DND-41 (cell line): ENCODE results near the gene EVL.

ENCODE experiments used
- ATAC-seq: fragments of 200-7000 bp; cut with Tn5 transposase; 3 replicates; pipeline ENCODE4 v1.9.1; 2021; ENCODE audit warnings: low read depth; ENCODE audit not compliant: insufficient read depth
- DNase-seq: peaks from one replicate; pipeline ENCODE4 v3.0.0-alpha.2; 2020
- H2AFZ ChIP-seq: 2 replicates; pipeline ENCODE4 v1.6.0; 2012; ENCODE audit warnings: low read depth, low read length
- H3K27ac ChIP-seq: 2 replicates; pipeline ENCODE4 v1.5.1; 2012; ENCODE audit warnings: low read length, inconsistent platforms
- H3K27me3 ChIP-seq: fragments of 200-600 bp; sonication (generic); 2 replicates; pipeline ENCODE4 v1.6.0; 2012; ENCODE audit warnings: low read length, mild to moderate bottlenecking, inconsistent platforms; ENCODE audit not compliant: insufficient read depth, poor library complexity
- H3K36me3 ChIP-seq: 2 replicates; pipeline ENCODE4 v1.5.1; 2012; ENCODE audit warnings: low read length, inconsistent platforms; ENCODE audit not compliant: insufficient read depth
- H3K4me1 ChIP-seq: 2 replicates; pipeline ENCODE4 v1.5.1; 2012; ENCODE audit warnings: mild to moderate bottlenecking, low read length; ENCODE audit not compliant: insufficient read depth
- H3K4me2 ChIP-seq: 2 replicates; pipeline ENCODE4 v1.6.0; 2012; ENCODE audit warnings: mild to moderate bottlenecking, moderate library complexity, low read length, inconsistent platforms; ENCODE audit not compliant: insufficient read depth
- H3K4me3 ChIP-seq, 2 experiments: fragments of 200-600 bp in 1 of 2; shearing (Covaris generic) in 1 of 2; 2 replicates each; pipeline ENCODE4 v1.5.1; 2012 to 2016; ENCODE audit warnings: inconsistent platforms in 2 of 2, low read length in 2 of 2, mild to moderate bottlenecking in 2 of 2, low read depth in 1 of 2, moderate library complexity in 1 of 2
- H3K79me2 ChIP-seq: 2 replicates; pipeline ENCODE4 v1.6.0; 2012; ENCODE audit warnings: low read length, inconsistent platforms; ENCODE audit not compliant: insufficient read depth
- H3K9ac ChIP-seq: 2 replicates; pipeline ENCODE4 v1.6.0; 2012; ENCODE audit warnings: low read depth, mild to moderate bottlenecking, inconsistent platforms, low read length, moderate library complexity
- H3K9me3 ChIP-seq: 2 replicates; pipeline ENCODE4 v1.5.1; 2012; ENCODE audit warnings: low read length, moderate library complexity, mild to moderate bottlenecking, inconsistent platforms; ENCODE audit not compliant: insufficient read depth, severe bottlenecking
- H4K20me1 ChIP-seq: 2 replicates; pipeline ENCODE4 v1.6.0; 2012; ENCODE audit warnings: low read length; ENCODE audit not compliant: insufficient read depth
- EZH2 ChIP-seq: IDR thresholded peaks from 3 replicates; pipeline ENCODE4 v1.6.1; 2012; ENCODE audit warnings: borderline replicate concordance, low read depth, mild to moderate bottlenecking, moderate library complexity, low read length, inconsistent platforms; ENCODE audit not compliant: severe bottlenecking
- TF ChIP-seq, protein P1 (sequence below): IDR thresholded peaks from 2 replicates; pipeline ENCODE4 v1.5.1; 2012; ENCODE audit warnings: borderline replicate concordance, low read length, moderate library complexity, mild to moderate bottlenecking; ENCODE audit not compliant: poor library complexity, severe bottlenecking; ENCODE audit errors: extremely low read depth

EVL gene

DNA sequence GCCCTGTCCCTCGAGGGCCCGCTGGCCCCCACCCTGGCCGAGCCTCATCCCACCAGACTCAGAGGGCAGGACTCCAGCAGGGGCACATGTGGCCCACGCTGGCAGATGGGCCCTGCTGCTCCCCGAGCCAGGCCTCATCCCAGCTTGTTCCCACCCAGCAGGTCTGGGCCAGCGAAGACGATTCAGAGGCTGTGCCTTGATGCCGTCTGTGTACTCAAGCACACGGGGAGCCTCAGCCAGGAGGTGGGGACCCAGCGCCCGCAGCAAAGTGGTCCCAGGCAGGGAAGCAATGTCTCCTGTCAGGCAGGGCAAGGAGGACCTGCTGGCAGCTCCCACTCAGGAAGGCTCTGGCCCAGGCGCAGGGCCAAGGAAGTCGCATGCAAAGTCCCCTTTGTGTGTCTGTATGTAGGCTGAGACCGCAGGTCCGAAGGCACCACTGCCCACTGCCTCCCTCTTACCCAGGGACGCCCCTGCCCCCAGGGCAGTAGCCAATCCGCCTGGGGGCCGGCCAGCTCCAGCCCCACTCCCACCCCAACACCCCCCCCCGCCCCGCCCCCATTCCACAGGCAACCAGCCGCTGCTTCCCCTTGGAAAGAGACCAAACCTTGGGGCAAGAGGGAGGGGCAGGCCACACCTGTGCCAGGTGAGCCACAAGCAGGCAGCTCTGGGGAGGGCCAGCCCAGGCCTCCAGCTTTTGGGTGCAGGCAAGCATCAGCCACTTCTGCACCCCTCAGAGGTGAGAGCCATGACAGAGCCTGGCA lies 84.8 kb downstream of the EVL start:
- ATAC-seq (no peak), DNase-seq (no peak)
- H3K27me3 ChIP-seq = no peaks in the 10 kb centered on the region
- TF ChIP-seq EZH2 = no peak
- TF ChIP-seq, protein P1, sequence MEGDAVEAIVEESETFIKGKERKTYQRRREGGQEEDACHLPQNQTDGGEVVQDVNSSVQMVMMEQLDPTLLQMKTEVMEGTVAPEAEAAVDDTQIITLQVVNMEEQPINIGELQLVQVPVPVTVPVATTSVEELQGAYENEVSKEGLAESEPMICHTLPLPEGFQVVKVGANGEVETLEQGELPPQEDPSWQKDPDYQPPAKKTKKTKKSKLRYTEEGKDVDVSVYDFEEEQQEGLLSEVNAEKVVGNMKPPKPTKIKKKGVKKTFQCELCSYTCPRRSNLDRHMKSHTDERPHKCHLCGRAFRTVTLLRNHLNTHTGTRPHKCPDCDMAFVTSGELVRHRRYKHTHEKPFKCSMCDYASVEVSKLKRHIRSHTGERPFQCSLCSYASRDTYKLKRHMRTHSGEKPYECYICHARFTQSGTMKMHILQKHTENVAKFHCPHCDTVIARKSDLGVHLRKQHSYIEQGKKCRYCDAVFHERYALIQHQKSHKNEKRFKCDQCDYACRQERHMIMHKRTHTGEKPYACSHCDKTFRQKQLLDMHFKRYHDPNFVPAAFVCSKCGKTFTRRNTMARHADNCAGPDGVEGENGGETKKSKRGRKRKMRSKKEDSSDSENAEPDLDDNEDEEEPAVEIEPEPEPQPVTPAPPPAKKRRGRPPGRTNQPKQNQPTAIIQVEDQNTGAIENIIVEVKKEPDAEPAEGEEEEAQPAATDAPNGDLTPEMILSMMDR = no peak
- H2AFZ ChIP-seq = no peak overlapping the region
- no peak overlapping the region for H3K9ac ChIP-seq
- peaks cover 16% of the 10 kb centered on the region for H3K36me3 ChIP-seq
- peaks cover 17% of the 10 kb centered on the region for H3K4me1 ChIP-seq
- peaks cover 9% of the 10 kb centered on the region for H3K9me3 ChIP-seq
- no peak overlapping the region for H3K4me3 ChIP-seq
- H3K4me2 ChIP-seq = no peak overlapping the region
- H3K79me2 ChIP-seq = no peaks in the 10 kb centered on the region
- H4K20me1 ChIP-seq = peaks cover 20% of the 10 kb centered on the region
- no peak overlapping the region for H3K27ac ChIP-seq

- ATAC-seq (no peak), DNase-seq (no peak)
- no peak for TF ChIP-seq EZH2
- TF ChIP-seq, protein P1 = no peak
- peaks cover 11% of the 10 kb centered on the region for H4K20me1 ChIP-seq
- H3K36me3 ChIP-seq = peaks cover 6% of the 10 kb centered on the region
- no peaks in the 10 kb centered on the region for H3K27me3 ChIP-seq
- H3K4me1 ChIP-seq = peaks cover 12% of the 10 kb centered on the region
- no peak overlapping the region for H3K27ac ChIP-seq
- no peak overlapping the region for H2AFZ ChIP-seq
- H3K4me2 ChIP-seq = no peak overlapping the region
- no peaks in the 10 kb centered on the region for H3K79me2 ChIP-seq
- no peak overlapping the region for H3K9ac ChIP-seq
- H3K4me3 ChIP-seq = no peak overlapping the region
- peaks cover 11% of the 10 kb centered on the region for H3K9me3 ChIP-seq
Measured at GRCh38 chr14:100150932-100151587, 85.8 kb downstream of the EVL start.

GRCh38 chr14:100152091-100152490 lies 86.9 kb downstream of the EVL start:
- Histone ChIP-seq H3K36me3 (no peaks in the 10 kb centered on the region), H3K4me3 (no peak overlapping the region), H3K79me2 (no peaks in the 10 kb centered on the region), H3K4me1 (peaks cover 2% of the 10 kb centered on the region; the same call in 1 of the 2 replicates), H3K27me3 (no peaks in the 10 kb centered on the region), H4K20me1 (peaks cover 1% of the 10 kb centered on the region; the same call in 1 of the 2 replicates), H3K4me2 (no peak overlapping the region), H3K27ac (no peak overlapping the region), H3K9me3 (peaks cover 11% of the 10 kb centered on the region), H3K9ac (no peak overlapping the region), H2AFZ (no peak overlapping the region)
- TF ChIP-seq, protein P1 = no peak
- TF ChIP-seq EZH2 = no peak
- no peak for DNase-seq
- no peak for ATAC-seq
